Esophagus muscularis mucosa (tissue), 4 donors: ENCODE data around the gene RNF111. TPM values are rescaled to one million over a fixed set of nuclear protein-coding genes. Genes with fewer than 3 reads are reported as not detected.

Experiments
- DNase-seq: peaks from one replicate; pipeline ENCODE4 v3.0.0-alpha.2; 2017; ENCODE audit errors: extremely low spot score
- H3K27ac ChIP-seq, 4 donors: fragments of 200-600 bp; sonication (generic); replicated peaks in 1 of 4; 1 replicate in 3 of 4; 2 replicates in 1 of 4; pipeline ENCODE4 v1.5.1; 2016 to 2019; ENCODE audit warnings: mild to moderate bottlenecking in 1 of 4
- H3K27me3 ChIP-seq, 4 donors: fragments of 200-600 bp; sonication (generic); one replicate each; pipeline versions ENCODE4 v1.5.1 to v1.6.0; 2016 to 2019
- H3K36me3 ChIP-seq, 4 donors: fragments of 200-600 bp; sonication (generic); one replicate each; pipeline ENCODE4 v1.5.1; 2016 to 2019
- H3K4me1 ChIP-seq, 4 donors: fragments of 200-600 bp; sonication (generic); one replicate each; pipeline ENCODE4 v1.5.1; 2016 to 2019
- H3K4me3 ChIP-seq, 4 donors: fragments of 200-600 bp; sonication (generic); 1 replicate in 2 of 4; 2 replicates in 2 of 4; pipeline ENCODE4 v1.5.1; 2016 to 2019; ENCODE audit warnings: mild to moderate bottlenecking in 4 of 4, moderate library complexity in 1 of 4
- H3K9me3 ChIP-seq, 4 donors: fragments of 200-600 bp; sonication (generic); 1 replicate in 3 of 4; 2 replicates in 1 of 4; pipeline ENCODE4 v1.5.1; 2016 to 2019
- CTCF ChIP-seq, 3 experiments: fragments of 200-600 bp in 2 of 3; fragments of 450-650 bp in 1 of 3; sonication (generic) in 2 of 3; IDR thresholded peaks; one replicate each; pipeline ENCODE4 v1.5.1; 2017 to 2019; ENCODE audit warnings: antibody characterized with exemption in 3 of 3, mild to moderate bottlenecking in 2 of 3, moderate library complexity in 1 of 3
- EP300 ChIP-seq: sonication (generic); formaldehyde crosslinking; IDR thresholded peaks from one replicate; pipeline ENCODE4 v1.6.1; 2017; ENCODE audit warnings: antibody characterized with exemption
- POLR2A ChIP-seq: fragments of 450-650 bp; IDR thresholded peaks from one replicate; pipeline ENCODE4 v1.6.1; 2017; ENCODE audit warnings: antibody characterized with exemption, moderate library complexity, mild to moderate bottlenecking, low read depth
- POLR2AphosphoS5 ChIP-seq, 2 donors: sonication (generic); formaldehyde crosslinking; IDR thresholded peaks; one replicate each; pipeline ENCODE4 v1.6.1; 2017; ENCODE audit warnings: antibody characterized with exemption in 2 of 2
- WGBS: methylation state at CpG from one replicate; pipeline ENCODE4 v1.1.5; 2018; 5-methylcytosine and 5-hydroxymethylcytosine counted together
- intact Hi-C: fragments of 100-400 bp; cut with DNase I; formaldehyde crosslinking; loops from one replicate; pipeline ENCODE4 v1.15.1; 2023
- total RNA-seq, 4 donors: library from RNA; depleted of rRNA; stranded (reverse); fragments of >200 nt; gene quantifications; one replicate each; pipeline versions ENCODE4 v1.1.0 to v1.2.1, GENCODE V29; 2016

RNF111 gene
- total RNA-seq, 4 donors from 2014 or later: 14.1 to 19.9 (median 18.4) TPM

GRCh38 chr15:59131456-59131855, 144.0 kb downstream of the RNF111 start:
- H3K36me3 ChIP-seq: peaks cover 12 to 26% (median 17%) of the 10 kb centered on the region in 4 donors
- H3K27ac ChIP-seq: no peak overlapping the region
- no peaks in the 10 kb centered on the region for H3K4me1 ChIP-seq
- no peak overlapping the region for H3K4me3 ChIP-seq
- intact Hi-C loops: no loop called here
- DNase-seq: no peak
- H3K9me3 ChIP-seq: peaks cover 0 to 4% (median 0%) of the 10 kb centered on the region in 4 donors
- 98% methylated on average over 16 of the region's 16 CpGs for WGBS
- TF ChIP-seq POLR2A (no peak), EP300 (no peak), CTCF (IDR thresholded peaks at IDR 0.05) (no peak), POLR2AphosphoS5 (IDR thresholded peaks at IDR 0.05) (no peak)
- H3K27me3 ChIP-seq: no peaks in the 10 kb centered on the region

GRCh38 chr15:59131969-59132562, 144.6 kb downstream of the RNF111 start:
- DNase-seq: no peak
- intact Hi-C loops: no loop called here
- WGBS: 93% methylated on average over 3 of the region's 3 CpGs
- H3K4me3 ChIP-seq: no peak overlapping the region
- H3K4me1 ChIP-seq: no peaks in the 10 kb centered on the region
- TF ChIP-seq CTCF (IDR thresholded peaks at IDR 0.05): no peak
- TF ChIP-seq EP300: no peak
- no peak for TF ChIP-seq POLR2AphosphoS5 (IDR thresholded peaks at IDR 0.05)
- TF ChIP-seq POLR2A: no peak
- H3K27me3 ChIP-seq: no peaks in the 10 kb centered on the region
- peaks cover 18 to 32% (median 23%) of the 10 kb centered on the region in 4 donors for H3K36me3 ChIP-seq
- H3K9me3 ChIP-seq: no peaks in the 10 kb centered on the region
- H3K27ac ChIP-seq: no peak overlapping the region

GRCh38 chr15:59133929-59134427, 146.5 kb downstream of the RNF111 start:
- 95% methylated on average over 6 of the region's 6 CpGs for WGBS

GRCh38 chr15:59137566-59137965, 150.1 kb downstream of the RNF111 start:
- WGBS: 58% methylated on average over 2 of the region's 2 CpGs
- H3K4me1 ChIP-seq: peaks cover 0 to 5% (median 0%) of the 10 kb centered on the region in 4 donors
- no peak overlapping the region for H3K4me3 ChIP-seq
- no peaks in the 10 kb centered on the region for H3K27me3 ChIP-seq
- intact Hi-C loops: no loop called here
- no peak for DNase-seq
- H3K36me3 ChIP-seq: peaks cover 30 to 58% (median 41%) of the 10 kb centered on the region in 4 donors
- H3K9me3 ChIP-seq: no peaks in the 10 kb centered on the region
- no peak for TF ChIP-seq POLR2A
- no peak for TF ChIP-seq EP300
- no peak for TF ChIP-seq POLR2AphosphoS5 (IDR thresholded peaks at IDR 0.05)
- no peak for TF ChIP-seq CTCF (IDR thresholded peaks at IDR 0.05)
- no peak overlapping the region for H3K27ac ChIP-seq

More at GRCh38 chr15:59133929-59134427, 146.5 kb downstream of the RNF111 start:
- intact Hi-C loops: no loop called here
- H3K4me3 ChIP-seq: no peak overlapping the region
- H3K4me1 ChIP-seq: no peaks in the 10 kb centered on the region
- TF ChIP-seq POLR2AphosphoS5 (IDR thresholded peaks at IDR 0.05): no peak
- H3K9me3 ChIP-seq: no peaks in the 10 kb centered on the region
- DNase-seq: no peak
- no peak overlapping the region for H3K27ac ChIP-seq
- H3K27me3 ChIP-seq: no peaks in the 10 kb centered on the region
- H3K36me3 ChIP-seq: peaks cover 30 to 51% (median 36%) of the 10 kb centered on the region in 4 donors

- peak in 2 of 3 experiments; percentile 15 to 30 for TF ChIP-seq CTCF (IDR thresholded peaks at IDR 0.05)
- TF ChIP-seq POLR2A: no peak
- no peak overlapping the region for H3K4me3 ChIP-seq
- no peak overlapping the region for H3K27ac ChIP-seq
- H3K9me3 ChIP-seq: no peaks in the 10 kb centered on the region
- peaks cover 0 to 5% (median 0%) of the 10 kb centered on the region in 4 donors for H3K4me1 ChIP-seq
- 63% methylated on average over 5 of the region's 7 CpGs for WGBS
- intact Hi-C loops: no loop called here
- H3K36me3 ChIP-seq: peaks cover 30 to 62% (median 46%) of the 10 kb centered on the region in 4 donors
- no peak for DNase-seq
- H3K27me3 ChIP-seq: no peaks in the 10 kb centered on the region
Measured at GRCh38 chr15:59138243-59138642, 150.8 kb downstream of the RNF111 start.
